ENCODE data around the gene CCDC200.
A peak's percentile ranks its signal among the peaks of the same experiment; 100 is the strongest.
"Not testable (repeated sequence)": the region's sequence is repeated elsewhere in the genome, so short reads cannot be mapped to it uniquely, and the experiment has no call there.

Gene CCDC200

DNA sequence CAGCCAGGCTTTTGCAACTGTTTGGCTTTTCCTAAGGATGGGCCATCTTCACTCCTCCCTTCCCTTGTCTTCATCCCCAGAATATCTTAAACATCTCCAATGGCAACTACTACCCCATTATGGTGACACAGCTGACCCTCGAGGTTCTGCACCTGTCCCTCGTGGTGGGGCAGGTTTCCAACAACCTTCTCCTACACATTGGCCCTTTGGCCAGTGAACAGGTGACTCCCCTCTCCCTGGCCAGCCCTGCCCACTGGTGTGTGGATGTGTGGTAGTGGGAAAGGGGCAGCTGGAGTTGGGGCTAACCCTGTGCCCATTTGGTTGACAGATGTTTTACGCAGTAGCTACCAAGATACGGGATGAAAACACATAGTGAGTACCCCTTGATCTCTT is 12.1 kb downstream of the CCDC200 start:
- no peak for DNase-seq (ENCODE audit: low read depth in 2 of 2)

DNA sequence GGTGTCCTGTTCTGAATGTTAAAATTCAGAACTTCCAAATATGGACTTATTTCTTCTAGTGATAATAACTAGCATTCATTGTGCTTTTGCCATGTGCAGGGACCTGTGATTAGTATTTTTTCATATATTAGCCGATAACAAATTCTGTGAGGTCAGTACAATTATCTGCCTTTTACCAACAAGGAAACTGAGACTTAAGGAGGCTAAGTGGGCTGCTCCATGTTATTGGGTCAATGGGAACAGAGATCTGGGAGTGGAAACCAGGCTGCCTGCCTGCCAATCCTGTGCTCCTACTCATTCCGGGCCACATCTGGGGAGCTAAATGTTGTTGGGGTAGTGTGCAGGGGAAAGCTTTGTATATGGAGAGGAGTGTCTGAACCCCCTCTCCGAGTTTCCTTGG is 13.1 kb downstream of the CCDC200 start:
- DNase-seq (ENCODE audit: low read depth in 2 of 2) = no peak

DNA sequence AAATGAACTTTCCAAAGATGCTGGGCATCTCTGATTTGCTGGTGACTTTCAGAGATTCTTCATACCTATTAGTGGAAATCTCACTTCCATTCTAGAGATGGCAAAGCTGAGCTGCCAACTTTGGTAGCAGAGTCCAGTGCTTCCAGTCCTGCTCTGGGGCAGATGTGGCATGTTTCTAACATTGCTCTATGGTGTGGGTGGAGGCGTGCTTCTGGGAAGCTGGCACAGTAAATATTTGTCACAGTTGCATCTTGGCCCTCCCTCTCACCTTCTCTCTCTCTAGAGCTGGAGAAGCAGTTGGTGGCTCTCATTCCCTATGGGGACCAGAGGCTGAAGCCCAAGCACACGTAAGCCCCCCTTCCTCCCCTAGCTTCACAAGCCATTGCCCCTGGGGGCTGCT is 14.9 kb downstream of the CCDC200 start:
- no peak for DNase-seq (ENCODE audit: low read depth in 2 of 2)

DNA sequence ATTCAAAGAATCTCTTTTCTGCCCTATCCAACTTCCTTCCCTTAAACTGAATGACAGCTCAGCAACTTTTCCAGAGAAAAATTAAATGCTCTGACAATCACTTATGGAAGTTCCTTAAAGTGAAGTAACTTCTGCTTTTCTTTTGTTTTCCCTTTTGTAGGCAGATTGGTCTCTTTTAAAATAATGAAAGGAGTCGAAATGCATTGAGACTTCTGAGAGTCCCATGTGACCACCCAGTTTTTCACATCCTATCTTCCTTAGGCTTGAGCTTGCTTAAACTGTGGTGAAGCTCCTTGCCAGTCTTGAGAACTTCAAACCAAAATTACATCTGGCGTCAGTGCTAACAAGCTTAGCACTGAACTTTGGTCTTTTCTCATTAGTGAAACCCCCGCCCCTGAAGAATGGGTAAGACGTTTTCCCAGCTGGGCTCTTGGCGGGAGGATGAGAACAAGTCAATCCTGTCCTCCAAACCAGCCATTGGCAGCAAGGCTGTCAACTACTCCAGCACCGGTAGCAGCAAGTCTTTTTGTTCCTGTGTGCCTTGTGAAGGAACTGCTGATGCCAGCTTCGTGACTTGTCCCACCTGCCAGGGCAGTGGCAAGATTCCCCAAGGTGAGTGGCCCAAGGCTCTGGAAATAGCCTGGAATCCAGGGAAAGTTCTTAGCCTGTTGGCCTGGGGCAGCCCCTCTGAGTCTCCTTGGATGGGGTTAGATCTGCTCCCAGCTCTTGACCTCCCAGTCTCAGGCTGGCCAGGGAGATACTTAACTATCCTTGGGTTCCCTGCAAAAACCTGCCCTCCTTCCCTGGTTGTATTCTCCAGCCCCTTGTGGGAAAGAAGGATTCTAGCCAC is 15.6 kb downstream of the CCDC200 start:
- no peak for DNase-seq (ENCODE audit: low read depth in 2 of 2)

DNA sequence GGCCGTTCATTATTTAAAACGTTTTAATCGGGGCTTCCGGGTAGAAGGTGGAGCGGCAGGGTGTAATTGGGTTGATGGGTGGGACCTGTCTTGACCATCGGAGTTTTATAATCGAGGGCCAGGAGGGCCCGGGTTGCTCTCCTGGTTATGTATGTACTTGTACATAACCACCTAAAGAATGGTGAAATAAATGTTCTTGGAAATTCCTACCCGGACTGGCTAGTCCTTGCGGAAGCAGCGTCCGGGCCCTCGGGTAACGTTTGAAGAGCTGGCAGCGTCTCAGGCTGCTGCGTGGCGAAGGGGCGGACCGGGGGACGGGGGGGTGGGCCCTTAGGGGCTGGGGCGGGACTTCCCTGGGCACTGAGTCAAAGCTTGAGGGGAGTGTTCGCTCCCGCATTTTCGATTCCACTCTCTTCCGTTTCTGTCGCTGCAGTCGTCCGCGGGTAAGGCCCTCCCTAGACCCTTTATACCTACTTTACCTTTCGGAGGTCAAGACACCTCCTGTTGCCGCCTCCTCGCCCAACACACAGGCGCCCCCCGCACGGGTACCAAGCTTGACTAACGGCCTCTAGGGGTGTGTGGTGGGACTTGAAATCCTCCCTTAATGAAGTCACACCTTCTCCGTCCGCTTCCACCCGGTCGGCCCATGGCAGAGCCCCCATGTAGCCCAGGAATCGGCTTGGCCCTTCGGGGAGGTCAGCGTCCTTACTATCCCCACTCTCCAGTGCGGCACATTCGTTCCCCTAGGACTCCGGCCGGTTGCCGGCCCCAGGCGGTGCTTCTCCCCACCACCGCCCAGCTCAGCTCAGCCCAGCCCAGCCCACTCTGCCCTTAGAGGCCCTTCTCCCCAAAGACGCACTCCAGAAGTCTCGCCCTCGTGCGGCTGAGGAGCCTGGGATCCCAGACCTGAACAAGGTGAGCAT is 16.7 kb downstream of the CCDC200 start, which contains the start of gene TMEM106A:
Gene TMEM106A, plus strand, starts transcription at position 396 of the 923 bp plus-strand sequence. CDS start 1,167 bp downstream, outside the sequence.
- peak; percentile 59 to 67 for DNase-seq (ENCODE audit: low read depth in 2 of 2)

DNA sequence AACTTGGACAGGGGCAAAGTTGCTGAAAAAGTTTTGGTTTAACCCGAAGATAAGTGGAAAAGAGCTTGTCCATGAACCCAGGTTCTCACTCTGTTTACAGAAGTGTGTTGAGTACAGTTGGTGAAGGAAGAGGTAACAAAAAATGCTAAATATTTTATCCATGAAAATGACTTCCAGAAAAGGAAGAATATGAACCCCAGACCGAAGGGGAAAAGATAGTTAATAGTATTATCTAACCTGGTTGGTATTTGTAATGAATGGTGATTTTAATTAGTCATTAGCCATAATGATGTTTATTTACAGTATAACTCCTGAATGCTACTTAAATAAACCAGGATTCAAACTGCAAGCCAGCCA is 17.3 kb downstream of the CCDC200 start:
- DNase-seq (ENCODE audit: low read depth in 2 of 2) = no peak

DNA sequence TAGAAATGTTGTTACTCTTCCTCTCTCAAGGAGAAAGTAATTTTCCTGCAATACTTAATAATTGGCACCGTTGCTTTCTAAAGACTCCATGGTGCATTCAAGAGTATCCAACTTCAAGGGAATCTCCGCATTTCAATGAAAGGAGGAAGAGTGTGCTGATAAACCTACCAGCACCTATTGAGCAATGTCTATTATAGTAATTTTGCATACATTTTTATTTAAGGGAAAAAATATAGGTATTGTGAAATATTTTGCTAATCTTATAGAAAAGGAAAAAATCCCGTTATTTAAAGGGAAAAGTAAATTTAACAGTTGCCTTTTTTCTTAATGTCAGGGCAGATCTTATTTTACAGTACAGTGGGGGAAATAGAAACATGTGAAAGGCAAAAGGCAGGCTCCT is 17.8 kb downstream of the CCDC200 start:
- no peak for DNase-seq (ENCODE audit: low read depth in 2 of 2)

DNA sequence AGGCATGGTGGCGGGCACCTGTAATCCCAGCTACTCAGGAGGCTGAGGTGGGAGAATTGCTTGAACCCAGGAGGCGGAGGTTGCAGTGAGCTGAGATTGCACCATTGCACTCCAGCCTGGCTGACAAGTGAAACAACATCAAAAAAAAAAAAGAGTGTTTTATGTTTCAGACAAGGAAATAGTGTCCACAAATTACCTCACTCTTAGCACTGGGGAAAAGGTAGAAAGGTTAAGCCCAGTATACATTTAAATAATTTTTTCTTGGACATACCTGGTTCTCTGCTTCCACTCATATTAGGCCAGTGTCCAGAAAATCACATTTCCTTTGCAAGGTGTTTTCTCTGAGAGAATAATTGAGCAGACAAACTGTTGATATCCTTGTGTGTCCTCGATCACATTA is 25.4 kb downstream of the CCDC200 start:
- DNase-seq (ENCODE audit: low read depth in 2 of 2) = not testable (repeated sequence)

GRCh38 chr17:43200127-43200526 is 28.3 kb downstream of the CCDC200 start:
- no peak for DNase-seq (ENCODE audit: low read depth in 2 of 2)

DNA sequence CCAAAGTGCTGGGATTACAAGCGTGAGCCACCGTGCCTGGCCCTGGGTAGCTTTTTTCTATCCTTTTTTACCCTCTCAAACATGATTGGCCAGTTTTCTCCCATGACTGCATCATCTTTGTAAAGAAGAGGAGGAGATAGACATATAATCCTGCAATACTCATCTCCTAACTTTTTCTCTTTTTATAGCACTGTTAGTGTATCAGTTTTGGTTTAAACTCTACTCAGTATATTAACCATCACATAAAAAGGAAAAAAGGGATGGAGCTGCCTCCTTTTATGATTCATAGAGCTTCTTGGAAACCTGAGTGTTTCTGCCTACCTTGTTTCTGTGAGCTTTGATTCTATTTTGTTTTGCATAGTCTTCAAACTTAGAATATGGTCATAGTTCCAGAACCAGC is 28.8 kb downstream of the CCDC200 start:
- no peak for DNase-seq (ENCODE audit: low read depth in 2 of 2)

- DNase-seq (ENCODE audit: low read depth in 2 of 2) = no peak
Observed at GRCh38 chr17:43193251-43193650, 35.2 kb downstream of the CCDC200 start.

GRCh38 chr17:43186656-43187055 is 41.8 kb downstream of the CCDC200 start:
- DNase-seq (ENCODE audit: low read depth in 2 of 2) = not testable (repeated sequence)

- no peak for DNase-seq (ENCODE audit: low read depth in 2 of 2)
Observed at GRCh38 chr17:43183921-43184320, 44.5 kb downstream of the CCDC200 start.

- DNase-seq (ENCODE audit: low read depth in 2 of 2) = no peak
Observed at GRCh38 chr17:43176119-43176570, 52.3 kb downstream of the CCDC200 start.

DNA sequence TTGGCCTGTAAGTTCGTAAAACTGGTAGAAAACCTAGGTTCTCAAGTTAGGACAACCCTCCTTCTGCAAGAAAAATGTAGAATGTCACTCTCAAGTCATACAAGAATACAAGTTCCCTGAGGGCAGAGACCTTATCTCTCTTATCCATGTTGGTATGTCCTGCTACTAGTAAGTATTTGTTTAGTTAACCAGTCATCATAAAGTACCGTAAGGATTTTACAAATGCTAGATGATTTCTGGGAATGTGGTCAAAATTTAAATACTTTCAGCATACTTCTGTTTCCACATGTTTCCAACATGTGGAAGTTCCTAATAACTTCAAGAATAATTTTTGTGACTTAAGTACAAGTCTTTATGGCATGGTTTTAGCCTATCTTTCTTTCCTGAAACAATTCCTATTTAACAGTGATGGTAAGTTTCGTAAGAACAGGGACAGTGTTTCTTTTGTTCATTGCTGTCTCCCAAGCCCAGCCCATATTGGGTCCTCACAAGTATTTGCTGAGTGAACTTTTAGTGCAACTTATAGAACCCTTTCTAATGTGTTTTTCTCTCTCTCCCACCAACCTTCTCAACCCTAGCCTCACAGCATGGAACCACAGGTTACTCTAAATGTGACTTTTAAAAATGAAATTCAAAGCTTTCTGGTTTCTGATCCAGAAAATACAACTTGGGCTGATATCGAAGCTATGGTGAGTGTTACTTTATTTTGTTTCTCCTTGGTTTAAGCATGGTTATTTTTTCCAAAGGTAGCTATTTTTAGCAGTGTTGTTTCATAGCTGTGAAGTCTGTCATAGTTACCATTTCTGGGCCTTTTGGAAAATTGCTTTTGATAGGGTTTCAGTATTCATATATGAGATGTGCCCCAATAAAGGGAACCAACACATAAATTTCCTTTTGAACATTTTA is 53.0 kb downstream of the CCDC200 start:
- DNase-seq (ENCODE audit: low read depth in 2 of 2) = no peak

DNA sequence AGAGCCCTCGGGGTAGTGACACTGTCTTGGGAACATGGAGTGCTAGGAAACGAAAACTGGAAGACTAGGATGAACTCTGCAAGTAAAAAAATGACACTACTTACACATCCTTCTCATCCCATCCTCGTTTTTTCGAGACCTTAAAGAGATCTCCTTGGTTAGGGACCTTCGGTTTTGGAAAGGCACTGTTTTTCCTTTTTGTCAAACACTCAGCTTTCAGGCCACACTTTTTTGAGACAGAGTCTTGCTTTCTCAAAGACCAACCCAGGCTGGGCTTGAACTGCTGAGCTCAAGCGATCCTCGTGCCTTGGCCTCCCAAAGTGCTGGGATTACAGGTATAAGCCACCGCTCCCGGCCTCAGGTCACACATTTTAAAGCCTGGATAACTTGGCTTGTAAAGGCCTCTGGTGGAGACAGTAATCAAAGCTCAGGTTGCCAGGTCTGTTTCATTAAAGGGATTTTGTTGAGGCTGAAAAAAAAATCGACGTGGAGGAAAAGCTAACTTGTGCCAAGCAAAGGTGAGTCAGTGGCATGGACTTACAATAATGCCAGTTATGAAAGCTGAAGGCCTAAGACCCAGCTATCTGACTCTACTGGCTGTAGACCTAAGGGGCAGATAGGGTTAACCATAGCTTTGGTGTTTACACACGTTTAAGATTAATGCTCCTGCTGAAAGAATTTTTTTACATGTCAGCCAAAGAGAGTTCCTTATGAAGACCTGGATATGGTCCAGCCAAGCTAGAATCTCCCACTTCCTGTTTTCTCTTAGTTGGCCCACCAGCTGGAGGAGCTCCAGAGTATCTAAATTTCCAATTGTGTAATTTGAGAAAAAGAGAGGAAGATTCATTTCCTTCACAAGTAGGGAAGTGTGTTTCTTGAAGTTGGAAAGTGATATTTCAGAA is 56.6 kb downstream of the CCDC200 start:
- no peak for DNase-seq (ENCODE audit: low read depth in 2 of 2)
